Mesodermal cell (in vitro differentiated cells): Measurements from ENCODE around the gene SASH3.

ENCODE experiments used
- H3K27ac ChIP-seq: 2 replicates; pipeline ENCODE4 v1.7.0; 2013; ENCODE audit warnings: mild to moderate bottlenecking, low read depth, low read length, moderate library complexity; ENCODE audit not compliant: severe bottlenecking
- H3K36me3 ChIP-seq: 2 replicates; pipeline ENCODE4 v1.7.1; 2013; ENCODE audit warnings: mild to moderate bottlenecking, low read length, moderate library complexity; ENCODE audit not compliant: control insufficient read depth, insufficient read depth
- H3K4me1 ChIP-seq: one replicate; pipeline ENCODE4 v1.7.1; 2013; ENCODE audit warnings: mild to moderate bottlenecking, low read length; ENCODE audit not compliant: insufficient read depth, control insufficient read depth, poor library complexity, severe bottlenecking
- H3K4me3 ChIP-seq: 2 replicates; pipeline ENCODE4 v1.7.0; 2013; ENCODE audit warnings: low read length, control low read depth, mild to moderate bottlenecking; ENCODE audit not compliant: insufficient read depth, poor library complexity, severe bottlenecking; ENCODE audit errors: extremely low read depth
- H3K9me3 ChIP-seq: 2 replicates; pipeline ENCODE4 v1.7.1; 2013; ENCODE audit warnings: mild to moderate bottlenecking, low read length, moderate library complexity; ENCODE audit not compliant: control insufficient read depth
- WGBS, 2 experiments: methylation state at CpG; one replicate each; pipeline ENCODE4 v1.1.5; 2013; ENCODE audit warnings: missing lambda C conversion rate in 2 of 2; ENCODE audit not compliant: insufficient coverage in 2 of 2; 5-methylcytosine and 5-hydroxymethylcytosine counted together

Gene SASH3

GRCh38 chrX:129743821-129744220 is 35.9 kb upstream of the SASH3 start:
- no peak overlapping the region for H3K4me3 ChIP-seq
- 100% methylated on average over 1 of the region's 4 CpGs; no CpG with 5 or more reads in 1 of the 2 experiments for WGBS, 2 experiments
- H3K4me1 ChIP-seq = peaks cover 8% of the 10 kb centered on the region
- no peaks in the 10 kb centered on the region for H3K9me3 ChIP-seq
- H3K36me3 ChIP-seq = no peaks in the 10 kb centered on the region
- H3K27ac ChIP-seq = no peak overlapping the region

GRCh38 chrX:129744861-129745321 is 34.9 kb upstream of the SASH3 start:
- no peaks in the 10 kb centered on the region for H3K9me3 ChIP-seq
- H3K4me3 ChIP-seq = no peak overlapping the region
- H3K36me3 ChIP-seq = no peaks in the 10 kb centered on the region
- 96 to 100% methylated on average over 1 to 8 of the region's 10 CpGs for WGBS, 2 experiments
- H3K27ac ChIP-seq = no peak overlapping the region
- H3K4me1 ChIP-seq = peaks cover 3% of the 10 kb centered on the region

- no peak overlapping the region for H3K4me3 ChIP-seq
- WGBS, 2 experiments = 80 to 94% methylated on average over 1 to 4 of the region's 7 CpGs
- peaks cover under 1% of the 10 kb centered on the region for H3K4me1 ChIP-seq
- no peaks in the 10 kb centered on the region for H3K9me3 ChIP-seq
- no peak overlapping the region for H3K27ac ChIP-seq
- H3K36me3 ChIP-seq = no peaks in the 10 kb centered on the region
These were observed 32.9 kb upstream of the SASH3 start for GRCh38 chrX:129746557-129747470.

GRCh38 chrX:129747533-129747932 is 32.2 kb upstream of the SASH3 start:
- H3K4me1 ChIP-seq = no peaks in the 10 kb centered on the region
- H3K27ac ChIP-seq = no peak overlapping the region
- no peak overlapping the region for H3K4me3 ChIP-seq
- H3K9me3 ChIP-seq = no peaks in the 10 kb centered on the region
- H3K36me3 ChIP-seq = no peaks in the 10 kb centered on the region
- WGBS, 2 experiments = 77 to 94% methylated on average over 3 of the region's 4 CpGs

GRCh38 chrX:129748305-129748704 is 31.4 kb upstream of the SASH3 start:
- no peak overlapping the region for H3K27ac ChIP-seq
- 40 to 90% methylated on average over 1 to 3 of the region's 4 CpGs for WGBS, 2 experiments
- no peak overlapping the region for H3K4me3 ChIP-seq
- H3K9me3 ChIP-seq = no peaks in the 10 kb centered on the region
- H3K36me3 ChIP-seq = no peaks in the 10 kb centered on the region
- H3K4me1 ChIP-seq = no peaks in the 10 kb centered on the region

GRCh38 chrX:129749069-129749468 is 30.7 kb upstream of the SASH3 start:
- H3K4me1 ChIP-seq = no peaks in the 10 kb centered on the region
- WGBS, 2 experiments = no CpG with 5 or more reads among the region's 2 CpGs
- H3K4me3 ChIP-seq = no peak overlapping the region
- no peak overlapping the region for H3K27ac ChIP-seq
- no peaks in the 10 kb centered on the region for H3K36me3 ChIP-seq
- H3K9me3 ChIP-seq = no peaks in the 10 kb centered on the region

GRCh38 chrX:129750971-129751370 is 28.8 kb upstream of the SASH3 start:
- H3K27ac ChIP-seq = no peak overlapping the region
- no peaks in the 10 kb centered on the region for H3K9me3 ChIP-seq
- H3K4me3 ChIP-seq = no peak overlapping the region
- no peaks in the 10 kb centered on the region for H3K36me3 ChIP-seq
- peaks cover 7% of the 10 kb centered on the region for H3K4me1 ChIP-seq
- WGBS, 2 experiments = 93 to 100% methylated on average over 2 to 3 of the region's 8 CpGs

GRCh38 chrX:129754056-129755024 is 25.4 kb upstream of the SASH3 start:
- Histone ChIP-seq H3K4me1 (peaks cover 7% of the 10 kb centered on the region), H3K9me3 (no peaks in the 10 kb centered on the region), H3K36me3 (no peaks in the 10 kb centered on the region), H3K27ac (no peak overlapping the region), H3K4me3 (no peak overlapping the region)
- 25 to 57% methylated on average over 6 to 7 of the region's 22 CpGs for WGBS, 2 experiments

- H3K4me1 ChIP-seq = peaks cover 7% of the 10 kb centered on the region
- 64 to 86% methylated on average over 3 to 8 of the region's 18 CpGs for WGBS, 2 experiments
- H3K27ac ChIP-seq = no peak overlapping the region
- no peaks in the 10 kb centered on the region for H3K9me3 ChIP-seq
- no peak overlapping the region for H3K4me3 ChIP-seq
- H3K36me3 ChIP-seq = no peaks in the 10 kb centered on the region
These were observed 23.7 kb upstream of the SASH3 start for GRCh38 chrX:129755779-129756650.

GRCh38 chrX:129759576-129760061 is 20.1 kb upstream of the SASH3 start:
- H3K36me3 ChIP-seq = no peaks in the 10 kb centered on the region
- no peaks in the 10 kb centered on the region for H3K9me3 ChIP-seq
- H3K27ac ChIP-seq = no peak overlapping the region
- no peak overlapping the region for H3K4me3 ChIP-seq
- peaks cover 2% of the 10 kb centered on the region for H3K4me1 ChIP-seq
- 53 to 88% methylated on average over 6 to 8 of the region's 14 CpGs for WGBS, 2 experiments
